ENCODE results near the gene ABLIM3.

DNA sequence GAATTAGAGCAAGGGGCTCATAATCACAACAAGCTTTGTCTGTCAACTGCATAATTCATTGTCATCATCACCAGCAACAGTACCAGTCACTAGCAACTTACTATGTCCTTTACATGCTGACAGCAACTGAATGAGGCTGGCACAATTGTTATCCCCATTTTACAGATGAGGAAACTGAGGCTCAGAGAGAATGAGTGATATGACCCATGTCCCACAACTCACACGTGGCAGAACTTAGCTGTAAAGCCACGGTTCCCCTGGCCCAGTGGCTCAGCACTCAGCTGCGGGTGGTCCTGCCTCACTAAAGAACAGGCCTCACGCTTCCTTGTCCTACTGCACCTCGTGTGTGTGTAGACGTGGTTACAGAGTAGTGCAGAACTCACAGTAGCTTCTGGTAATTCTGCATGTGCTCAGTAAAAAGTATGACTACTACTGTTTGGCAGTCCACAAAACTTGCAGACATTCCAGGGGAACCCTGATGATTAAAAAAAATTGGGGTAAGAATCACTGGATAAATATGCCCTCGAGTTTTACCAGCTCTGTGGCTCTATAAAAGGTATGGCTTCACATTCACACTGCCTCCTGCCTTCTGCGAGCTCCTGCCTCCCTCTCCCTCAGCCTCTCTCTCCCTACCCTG, 160.6 kb downstream of the ABLIM3 start:
- TF ChIP-seq, protein P1, sequence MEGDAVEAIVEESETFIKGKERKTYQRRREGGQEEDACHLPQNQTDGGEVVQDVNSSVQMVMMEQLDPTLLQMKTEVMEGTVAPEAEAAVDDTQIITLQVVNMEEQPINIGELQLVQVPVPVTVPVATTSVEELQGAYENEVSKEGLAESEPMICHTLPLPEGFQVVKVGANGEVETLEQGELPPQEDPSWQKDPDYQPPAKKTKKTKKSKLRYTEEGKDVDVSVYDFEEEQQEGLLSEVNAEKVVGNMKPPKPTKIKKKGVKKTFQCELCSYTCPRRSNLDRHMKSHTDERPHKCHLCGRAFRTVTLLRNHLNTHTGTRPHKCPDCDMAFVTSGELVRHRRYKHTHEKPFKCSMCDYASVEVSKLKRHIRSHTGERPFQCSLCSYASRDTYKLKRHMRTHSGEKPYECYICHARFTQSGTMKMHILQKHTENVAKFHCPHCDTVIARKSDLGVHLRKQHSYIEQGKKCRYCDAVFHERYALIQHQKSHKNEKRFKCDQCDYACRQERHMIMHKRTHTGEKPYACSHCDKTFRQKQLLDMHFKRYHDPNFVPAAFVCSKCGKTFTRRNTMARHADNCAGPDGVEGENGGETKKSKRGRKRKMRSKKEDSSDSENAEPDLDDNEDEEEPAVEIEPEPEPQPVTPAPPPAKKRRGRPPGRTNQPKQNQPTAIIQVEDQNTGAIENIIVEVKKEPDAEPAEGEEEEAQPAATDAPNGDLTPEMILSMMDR (IDR thresholded peaks at IDR 0.05), result no peak
- no peak for TF ChIP-seq POLR2A (IDR thresholded peaks at IDR 0.05)
